ENCODE results near the gene UIMC1. TPM values are rescaled to one million over a fixed set of nuclear protein-coding genes. Genes with fewer than 3 reads are reported as not detected.

Gene UIMC1
- total RNA-seq, 1 experiment from 2014 or later, result 38.4 TPM

- CTCF ChIA-PET, result no interaction called here
- H3K79me2 ChIP-seq (ENCODE audit: insufficient read depth, low read length), result peaks cover 14% of the 10 kb centered on the region; the same call in 1 of the 2 replicates
- no peaks in the 10 kb centered on the region for H3K9me3 ChIP-seq (ENCODE audit: control insufficient read depth in 1 of 2, insufficient read depth in 1 of 2, low read depth in 1 of 2, low read length in 2 of 2)
- no peaks in the 10 kb centered on the region for H3K4me1 ChIP-seq (ENCODE audit: control insufficient read depth in 1 of 2, insufficient read depth in 2 of 2, low read length in 2 of 2)
- no peak overlapping the region for H2AFZ ChIP-seq (ENCODE audit: low read depth, low read length, poor library complexity, severe bottlenecking)
- DNase-seq (ENCODE audit: low read depth, low spot score), result no peak
- intact Hi-C loops (cut with micrococcal nuclease), result no loop called here
- TF ChIP-seq ZBTB33 (IDR thresholded peaks at IDR 0.05; ENCODE audit: extremely low read depth, insufficient replicate concordance, low read length) (no peak), ELF1 (IDR thresholded peaks at IDR 0.05; ENCODE audit: borderline replicate concordance, low read depth) (no peak), SRF (IDR thresholded peaks at IDR 0.05; ENCODE audit: low read depth) (no peak), CTCF (IDR thresholded peaks at IDR 0.05 in 2 of 3, conservative IDR thresholded peaks at IDR 0.05 in 1 of 3; ENCODE audit: borderline replicate concordance in 1 of 3, insufficient read depth in 1 of 3, low read depth in 2 of 3, low read length in 2 of 3) (no peak), ZNF274 (IDR thresholded peaks at IDR 0.05; ENCODE audit: low read depth, low read length) (no peak)
- H4K20me1 ChIP-seq (ENCODE audit: insufficient read depth), result 0 out of 2 replicates have a peak, but pooled peaks cover 3% of the 10 kb centered on the region
- H3K27ac ChIP-seq (ENCODE audit: low read depth, low read length), result no peak overlapping the region
- ATAC-seq, result no peak
- POLR2A ChIA-PET, result no interaction called here
- no peak overlapping the region for H3K4me3 ChIP-seq (replicated peaks in 1 of 2; ENCODE audit: low read depth in 1 of 2, low read length in 2 of 2)
- no peaks in the 10 kb centered on the region for H3K9me2 ChIP-seq (ENCODE audit: insufficient read depth)
- BruUV-seq (replicated peaks), result no TSS peak
- no peak overlapping the region for H3K4me2 ChIP-seq (ENCODE audit: low read length)
- H3K27me3 ChIP-seq (ENCODE audit: insufficient read depth, low read length), result no peaks in the 10 kb centered on the region
- no peak overlapping the region for H3K9ac ChIP-seq (ENCODE audit: low read length)
- RAD21 ChIA-PET (ENCODE audit: low non-redundant PET in 1 of 2, low total read pairs in 2 of 2, uncharacterized antibody in 2 of 2, unreplicated experiment in 2 of 2), result no interaction called here
- peaks cover 3 to 11% of the 10 kb centered on the region in 2 experiments; a peak in 1 of 4 replicates for H3K36me3 ChIP-seq (ENCODE audit: control insufficient read depth in 1 of 2, insufficient read depth in 2 of 2, low read length in 2 of 2)
Measured at GRCh38 chr5:176935017-176935416, 71.6 kb downstream of the UIMC1 start.

Measured in HCT116 (cell line).